ENCODE data around the gene NUDT19.

The NUDT19 gene

GRCh38 chr19:32658075-32658474, 33.5 kb upstream of the NUDT19 start:
- no peak overlapping the region for H3K4me2 ChIP-seq (ENCODE audit: low read depth, low read length, poor library complexity, severe bottlenecking)
- H3K79me2 ChIP-seq (ENCODE audit: insufficient read depth, low read length), result peaks cover 90% of the 10 kb centered on the region
- H3K36me3 ChIP-seq (ENCODE audit: insufficient read depth, low read length), result peaks cover 64% of the 10 kb centered on the region; the same call in 1 of the 2 replicates

GRCh38 chr19:32658527-32658926, 33.1 kb upstream of the NUDT19 start:
- peaks cover 90% of the 10 kb centered on the region for H3K79me2 ChIP-seq (ENCODE audit: insufficient read depth, low read length)
- H3K9me3 ChIP-seq (ENCODE audit: insufficient read depth, low read depth, low read length), result no peaks in the 10 kb centered on the region
- no peak overlapping the region for H3K4me3 ChIP-seq (ENCODE audit: low read length, poor library complexity, severe bottlenecking)
- no peak overlapping the region for H3K4me2 ChIP-seq (ENCODE audit: low read depth, low read length, poor library complexity, severe bottlenecking)
- H3K36me3 ChIP-seq (ENCODE audit: insufficient read depth, low read length), result peaks cover 60% of the 10 kb centered on the region; the same call in 1 of the 2 replicates
- H2AFZ ChIP-seq (ENCODE audit: low read length), result no peak overlapping the region
- H3K9me2 ChIP-seq (replicated peaks; ENCODE audit: low read depth, low read length), result no peaks in the 10 kb centered on the region
- peaks cover 69% of the 10 kb centered on the region for H4K20me1 ChIP-seq (ENCODE audit: insufficient read depth, low read length, poor library complexity, severe bottlenecking)
- peaks cover 29% of the 10 kb centered on the region for H3K4me1 ChIP-seq (ENCODE audit: insufficient read depth, low read length, poor library complexity, severe bottlenecking)
- no peaks in the 10 kb centered on the region for H3K27me3 ChIP-seq (ENCODE audit: insufficient read depth, low read length, poor library complexity, severe bottlenecking)
- TF ChIP-seq, protein P1, sequence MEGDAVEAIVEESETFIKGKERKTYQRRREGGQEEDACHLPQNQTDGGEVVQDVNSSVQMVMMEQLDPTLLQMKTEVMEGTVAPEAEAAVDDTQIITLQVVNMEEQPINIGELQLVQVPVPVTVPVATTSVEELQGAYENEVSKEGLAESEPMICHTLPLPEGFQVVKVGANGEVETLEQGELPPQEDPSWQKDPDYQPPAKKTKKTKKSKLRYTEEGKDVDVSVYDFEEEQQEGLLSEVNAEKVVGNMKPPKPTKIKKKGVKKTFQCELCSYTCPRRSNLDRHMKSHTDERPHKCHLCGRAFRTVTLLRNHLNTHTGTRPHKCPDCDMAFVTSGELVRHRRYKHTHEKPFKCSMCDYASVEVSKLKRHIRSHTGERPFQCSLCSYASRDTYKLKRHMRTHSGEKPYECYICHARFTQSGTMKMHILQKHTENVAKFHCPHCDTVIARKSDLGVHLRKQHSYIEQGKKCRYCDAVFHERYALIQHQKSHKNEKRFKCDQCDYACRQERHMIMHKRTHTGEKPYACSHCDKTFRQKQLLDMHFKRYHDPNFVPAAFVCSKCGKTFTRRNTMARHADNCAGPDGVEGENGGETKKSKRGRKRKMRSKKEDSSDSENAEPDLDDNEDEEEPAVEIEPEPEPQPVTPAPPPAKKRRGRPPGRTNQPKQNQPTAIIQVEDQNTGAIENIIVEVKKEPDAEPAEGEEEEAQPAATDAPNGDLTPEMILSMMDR (conservative IDR thresholded peaks at IDR 0.05; ENCODE audit: low read length), result no peak
- TF ChIP-seq EZH2phosphoT487 (IDR thresholded peaks at IDR 0.05; ENCODE audit: borderline replicate concordance), result no peak
- no peak overlapping the region for H3K9ac ChIP-seq (ENCODE audit: low read depth, low read length, poor library complexity, severe bottlenecking)
- peaks cover 3% of the 10 kb centered on the region; the same call in 1 of the 2 replicates for H3F3A ChIP-seq (ENCODE audit: low read depth)

More at GRCh38 chr19:32658075-32658474, 33.5 kb upstream of the NUDT19 start:
- H3K9me3 ChIP-seq (ENCODE audit: insufficient read depth, low read depth, low read length), result no peaks in the 10 kb centered on the region
- H3K9ac ChIP-seq (ENCODE audit: low read depth, low read length, poor library complexity, severe bottlenecking), result no peak overlapping the region
- H3K9me2 ChIP-seq (replicated peaks; ENCODE audit: low read depth, low read length), result no peaks in the 10 kb centered on the region
- H4K20me1 ChIP-seq (ENCODE audit: insufficient read depth, low read length, poor library complexity, severe bottlenecking), result peaks cover 69% of the 10 kb centered on the region
- no peak for TF ChIP-seq EZH2phosphoT487 (IDR thresholded peaks at IDR 0.05; ENCODE audit: borderline replicate concordance)
- TF ChIP-seq, protein P1 (conservative IDR thresholded peaks at IDR 0.05; ENCODE audit: low read length), result no peak
- H3F3A ChIP-seq (ENCODE audit: low read depth), result no peaks in the 10 kb centered on the region
- H3K4me3 ChIP-seq (ENCODE audit: low read length, poor library complexity, severe bottlenecking), result no peak overlapping the region
- peaks cover 24% of the 10 kb centered on the region for H3K4me1 ChIP-seq (ENCODE audit: insufficient read depth, low read length, poor library complexity, severe bottlenecking)
- no peaks in the 10 kb centered on the region for H3K27me3 ChIP-seq (ENCODE audit: insufficient read depth, low read length, poor library complexity, severe bottlenecking)
- H2AFZ ChIP-seq (ENCODE audit: low read length), result no peak overlapping the region

DNA sequence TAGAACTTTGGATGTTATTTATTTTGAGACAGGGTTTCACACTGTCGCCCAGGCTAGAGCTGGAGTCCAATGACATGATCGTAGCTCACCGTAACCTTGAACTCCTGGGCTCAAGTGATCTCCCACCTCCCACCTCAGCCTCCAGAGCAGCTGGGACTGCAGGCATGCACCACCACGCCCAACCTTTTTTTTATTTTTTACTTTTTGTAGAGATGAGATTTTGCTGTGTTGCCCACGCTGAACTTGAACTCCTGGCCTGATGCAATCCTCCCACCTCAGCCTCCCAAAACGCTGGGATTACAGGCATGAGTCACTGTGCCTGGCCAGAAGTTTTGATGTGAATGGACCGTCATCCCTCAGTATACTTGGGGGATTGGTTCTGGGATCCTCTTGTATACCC, 30.3 kb upstream of the NUDT19 start:
- Histone ChIP-seq H3K4me1 (ENCODE audit: insufficient read depth, low read length, poor library complexity, severe bottlenecking) (peaks cover 38% of the 10 kb centered on the region), H3K9me2 (replicated peaks; ENCODE audit: low read depth, low read length) (no peaks in the 10 kb centered on the region), H3K4me2 (ENCODE audit: low read depth, low read length, poor library complexity, severe bottlenecking) (no peak overlapping the region), H3K4me3 (ENCODE audit: low read length, poor library complexity, severe bottlenecking) (no peak overlapping the region), H3K36me3 (ENCODE audit: insufficient read depth, low read length) (peaks cover 46% of the 10 kb centered on the region; the same call in 1 of the 2 replicates), H3F3A (ENCODE audit: low read depth) (peaks cover 3% of the 10 kb centered on the region), H2AFZ (ENCODE audit: low read length) (no peak overlapping the region), H3K9me3 (ENCODE audit: insufficient read depth, low read depth, low read length) (no peaks in the 10 kb centered on the region), H3K79me2 (ENCODE audit: insufficient read depth, low read length) (peaks cover 95% of the 10 kb centered on the region), H3K27me3 (ENCODE audit: insufficient read depth, low read length, poor library complexity, severe bottlenecking) (no peaks in the 10 kb centered on the region), H4K20me1 (ENCODE audit: insufficient read depth, low read length, poor library complexity, severe bottlenecking) (peaks cover 76% of the 10 kb centered on the region), H3K9ac (ENCODE audit: low read depth, low read length, poor library complexity, severe bottlenecking) (no peak overlapping the region)
- TF ChIP-seq, protein P1 (conservative IDR thresholded peaks at IDR 0.05; ENCODE audit: low read length), result no peak
- TF ChIP-seq EZH2phosphoT487 (IDR thresholded peaks at IDR 0.05; ENCODE audit: borderline replicate concordance), result no peak
